Spleen (tissue), 11 donors: Measurements from ENCODE around the gene MDGA2. TPM values are rescaled to one million over a fixed set of nuclear protein-coding genes. Genes with fewer than 3 reads are reported as not detected.

ENCODE experiments used
- DNase-seq: peaks from one replicate; pipeline ENCODE4 v3.0.0-alpha.2; 2020
- H3K27ac ChIP-seq, 8 donors: fragments of 200-600 bp; sonication (generic) in 7 of 8; 1 replicate in 4 of 8; 2 replicates in 4 of 8; pipeline versions ENCODE4 v1.5.0 to v1.8.0; 2016 to 2021; ENCODE audit warnings: inconsistent platforms in 4 of 8, mild to moderate bottlenecking in 4 of 8, moderate library complexity in 1 of 8
- H3K27me3 ChIP-seq, 7 donors: fragments of 200-600 bp; sonication (generic) in 6 of 7; replicated peaks in 1 of 7; 1 replicate in 4 of 7; 2 replicates in 3 of 7; pipeline versions ENCODE4 v1.5.0 to v1.8.0; 2016 to 2021; ENCODE audit warnings: inconsistent platforms in 3 of 7, mild to moderate bottlenecking in 1 of 7
- H3K36me3 ChIP-seq, 6 donors: fragments of 200-600 bp; sonication (generic) in 5 of 6; 1 replicate in 4 of 6; 2 replicates in 2 of 6; pipeline versions ENCODE4 v1.5.0 to v1.8.0; 2016 to 2021; ENCODE audit warnings: inconsistent platforms in 2 of 6
- H3K4me1 ChIP-seq, 6 donors: fragments of 200-600 bp; sonication (generic) in 5 of 6; 1 replicate in 3 of 6; 2 replicates in 3 of 6; pipeline versions ENCODE4 v1.5.0 to v1.8.0; 2016 to 2021; ENCODE audit warnings: inconsistent platforms in 3 of 6
- H3K4me3 ChIP-seq, 8 donors: fragments of 200-600 bp; sonication (generic) in 7 of 8; 1 replicate in 4 of 8; 2 replicates in 4 of 8; pipeline versions ENCODE4 v1.5.0 to v1.8.0; 2016 to 2021; ENCODE audit warnings: inconsistent platforms in 4 of 8, mild to moderate bottlenecking in 4 of 8, moderate library complexity in 2 of 8
- H3K9me3 ChIP-seq, 8 donors: fragments of 200-600 bp; sonication (generic) in 7 of 8; 1 replicate in 4 of 8; 2 replicates in 4 of 8; pipeline versions ENCODE4 v1.5.0 to v1.8.0; 2016 to 2021; ENCODE audit warnings: inconsistent platforms in 4 of 8
- CTCF ChIP-seq, 11 experiments: fragments of 200-600 bp in 7 of 11; fragments of 450-650 bp in 4 of 11; sonication (generic) in 4 of 11; IDR thresholded peaks in 8 of 11; conservative IDR thresholded peaks in 3 of 11; 1 replicate in 7 of 11; 2 replicates in 4 of 11; pipeline versions ENCODE4 v1.4.0 to v1.8.0; 2016 to 2021; ENCODE audit warnings: antibody characterized with exemption in 11 of 11, inconsistent platforms in 4 of 11, mild to moderate bottlenecking in 1 of 11
- POLR2A ChIP-seq, 3 donors: fragments of 450-650 bp; IDR thresholded peaks; one replicate each; pipeline ENCODE4 v1.5.1; 2017; ENCODE audit warnings: antibody characterized with exemption in 3 of 3, mild to moderate bottlenecking in 1 of 3
- POLR2AphosphoS5 ChIP-seq, 3 donors: sonication (generic); formaldehyde crosslinking; IDR thresholded peaks; one replicate each; pipeline ENCODE4 v1.5.1; 2017; ENCODE audit warnings: antibody characterized with exemption in 3 of 3
- WGBS, 5 donors: extraction: QIAGEN DNeasy Blood & Tissue Kit in 3 of 5; methylation state at CpG; one replicate each; pipeline versions ENCODE4 v1.1.5 to v1.1.7; 2013 to 2018; 5-methylcytosine and 5-hydroxymethylcytosine counted together
- intact Hi-C: fragments of 100-400 bp; cut with DNase I; formaldehyde crosslinking; loops from one replicate; pipeline ENCODE4 v1.15.0; 2023; ENCODE audit warnings: low total_unique reads
- polyA plus RNA-seq, 3 donors: library from polyadenylated mRNA; stranded (reverse); fragments of 200-250 nt; gene quantifications; one replicate each; pipeline ENCODE4 v1.2.1, GENCODE V29; 2013
- total RNA-seq, 7 donors: library from RNA; depleted of rRNA in 3 of 7; stranded (reverse); fragments of >200 nt in 3 of 7; fragmentation: NEBNext Ultra II Directional in 4 of 7; extraction: Animal tissue kit (Norgen Biotek cat#: 25700) in 4 of 7; gene quantifications; one replicate each; pipeline versions ENCODE4 v1.1.0 to v1.2.1, GENCODE V29; 2016 to 2021
- donor health status: healthy with polysubstance abuse.
- donor health status: DM: no; HTN: no; CAD: no; lungs with moderate emphysema.
- donor health status: DM: no; HTN: no; CAD: no.
- donor health status: Bipolar disorder and iron deficiency.
- donor health status: healthy.
- donor health status: DM: no; HTN: no; CAD: no.
- donor health status: DM: yes; HTN: yes; CAD: no.

The MDGA2 gene
- total and polyA plus RNA-seq, 10 donors, result 0.06 to 0.26 (median 0.07) TPM; not detected in 7

- no peak overlapping the region for H3K4me3 ChIP-seq
- H3K27ac ChIP-seq, result no peak overlapping the region
- H3K27me3 ChIP-seq, result no peaks in the 10 kb centered on the region
- no peaks in the 10 kb centered on the region for H3K4me1 ChIP-seq
- intact Hi-C loops, result no loop called here
- no peaks in the 10 kb centered on the region for H3K9me3 ChIP-seq
- WGBS, 5 donors, result 51 to 74% (median 65%) methylated on average over 2 of the region's 2 CpGs
- H3K36me3 ChIP-seq, result no peaks in the 10 kb centered on the region
- DNase-seq, result no peak
- TF ChIP-seq CTCF (IDR thresholded peaks at IDR 0.05 in 8 of 11, conservative IDR thresholded peaks at IDR 0.05 in 3 of 11) (no peak), POLR2AphosphoS5 (IDR thresholded peaks at IDR 0.05) (no peak), POLR2A (IDR thresholded peaks at IDR 0.05) (no peak)
Observed at GRCh38 chr14:47427629-47428028, 247.8 kb downstream of the MDGA2 start.

GRCh38 chr14:47425302-47425701 lies 250.1 kb downstream of the MDGA2 start:
- no peaks in the 10 kb centered on the region for H3K9me3 ChIP-seq
- TF ChIP-seq POLR2AphosphoS5 (IDR thresholded peaks at IDR 0.05) (no peak), CTCF (IDR thresholded peaks at IDR 0.05 in 8 of 11, conservative IDR thresholded peaks at IDR 0.05 in 3 of 11) (no peak), POLR2A (IDR thresholded peaks at IDR 0.05) (no peak)
- 64 to 84% (median 73%) methylated on average over 4 of the region's 4 CpGs for WGBS, 5 donors
- no peak overlapping the region for H3K4me3 ChIP-seq
- no peak for DNase-seq
- no peaks in the 10 kb centered on the region for H3K36me3 ChIP-seq
- intact Hi-C loops, result no loop called here
- H3K27ac ChIP-seq, result no peak overlapping the region
- no peaks in the 10 kb centered on the region for H3K27me3 ChIP-seq
- H3K4me1 ChIP-seq, result no peaks in the 10 kb centered on the region

GRCh38 chr14:47422191-47422590 lies 253.2 kb downstream of the MDGA2 start:
- Histone ChIP-seq H3K4me3 (no peak overlapping the region), H3K4me1 (no peaks in the 10 kb centered on the region), H3K27ac (no peak overlapping the region), H3K36me3 (no peaks in the 10 kb centered on the region), H3K9me3 (peaks cover 0 to 4% (median 0%) of the 10 kb centered on the region in 8 donors), H3K27me3 (no peaks in the 10 kb centered on the region)
- DNase-seq, result no peak
- intact Hi-C loops, result no loop called here
- no peak for TF ChIP-seq POLR2A (IDR thresholded peaks at IDR 0.05)
- TF ChIP-seq CTCF (IDR thresholded peaks at IDR 0.05 in 8 of 11, conservative IDR thresholded peaks at IDR 0.05 in 3 of 11), result no peak
- no peak for TF ChIP-seq POLR2AphosphoS5 (IDR thresholded peaks at IDR 0.05)
- WGBS, 5 donors, result 50 to 74% (median 67%) methylated on average over 1 of the region's 1 CpG

GRCh38 chr14:47411523-47411922 lies 263.9 kb downstream of the MDGA2 start:
- no peak for DNase-seq
- no peak overlapping the region for H3K27ac ChIP-seq
- no peaks in the 10 kb centered on the region for H3K9me3 ChIP-seq
- H3K4me3 ChIP-seq, result no peak overlapping the region
- no peak for TF ChIP-seq POLR2A (IDR thresholded peaks at IDR 0.05)
- no peak for TF ChIP-seq POLR2AphosphoS5 (IDR thresholded peaks at IDR 0.05)
- no peak for TF ChIP-seq CTCF (IDR thresholded peaks at IDR 0.05 in 8 of 11, conservative IDR thresholded peaks at IDR 0.05 in 3 of 11)
- H3K4me1 ChIP-seq, result no peaks in the 10 kb centered on the region
- H3K27me3 ChIP-seq, result no peaks in the 10 kb centered on the region
- intact Hi-C loops, result no loop called here
- H3K36me3 ChIP-seq, result no peaks in the 10 kb centered on the region
- 83 to 95% (median 91%) methylated on average over 5 of the region's 5 CpGs for WGBS, 5 donors
